Measurements from ENCODE around the gene EHBP1.

EHBP1 gene

GRCh38 chr2:63029058-63029457 is 323.5 kb downstream of the EHBP1 start (continued):
- no peak for TF ChIP-seq ZNF10 (tag by site-specific recombination; IDR thresholded peaks at IDR 0.05)
- no peak for TF ChIP-seq KLF1 (tag by site-specific recombination; IDR thresholded peaks at IDR 0.05)
- no peak for TF ChIP-seq ZNF302 (tag by site-specific recombination; IDR thresholded peaks at IDR 0.05; ENCODE audit: low read depth)
- TF ChIP-seq ZNF23 (tag by site-specific recombination; IDR thresholded peaks at IDR 0.05; ENCODE audit: borderline replicate concordance) = no peak
- TF ChIP-seq ZNF701 (tag by site-specific recombination; IDR thresholded peaks at IDR 0.05) = no peak
- no peak for TF ChIP-seq ZSCAN4 (tag by site-specific recombination; IDR thresholded peaks at IDR 0.05)
- TF ChIP-seq GLIS2 (tag by site-specific recombination; IDR thresholded peaks at IDR 0.05) = no peak

DNA sequence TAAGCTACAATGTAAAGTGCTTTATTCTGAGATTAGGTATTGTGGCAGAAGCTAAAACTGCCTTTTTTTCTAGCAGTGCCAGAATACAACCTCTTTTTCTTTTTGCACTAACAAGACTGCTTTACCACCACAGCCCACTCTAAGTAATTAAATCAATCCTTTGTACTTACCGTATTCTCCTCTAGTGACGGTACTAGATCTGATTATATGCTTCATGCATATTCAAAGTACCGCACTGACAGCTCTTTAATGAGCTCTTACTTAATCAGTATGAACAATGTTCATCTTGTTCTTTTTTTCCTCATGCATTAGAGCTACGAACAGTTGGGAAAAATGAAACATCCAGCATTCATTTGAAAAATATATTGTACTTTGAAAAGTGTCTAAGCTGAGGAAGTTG is 329.0 kb downstream of the EHBP1 start:
- H3K36me3 ChIP-seq (ENCODE audit: control insufficient read depth in 2 of 2, insufficient read depth in 1 of 2, low read length in 2 of 2) = no peaks in the 10 kb centered on the region; a peak in 1 of 3 replicates
- CTCF ChIA-PET = no interaction called here
- H3K4me1 ChIP-seq (ENCODE audit: control insufficient read depth, insufficient read depth, low read length) = no peaks in the 10 kb centered on the region
- H3K9me3 ChIP-seq (ENCODE audit: control insufficient read depth, insufficient read depth, low read depth, low read length) = no peaks in the 10 kb centered on the region
- H3K27ac ChIP-seq (ENCODE audit: extremely low read depth, low read depth, low read length) = no peak overlapping the region
- H3K4me3 ChIP-seq (ENCODE audit: low read depth, low read length) = no peak overlapping the region
- TF ChIP-seq ZNF146 (tag by site-specific recombination; IDR thresholded peaks at IDR 0.05) (no peak), SALL2 (tag by site-specific recombination; IDR thresholded peaks at IDR 0.05; ENCODE audit: borderline replicate concordance) (no peak), MZF1 (tag by site-specific recombination; IDR thresholded peaks at IDR 0.05; ENCODE audit: borderline replicate concordance) (no peak), ZBTB20 (tag by site-specific recombination; IDR thresholded peaks at IDR 0.05) (no peak), WT1 (tag by site-specific recombination; IDR thresholded peaks at IDR 0.05) (no peak), ZFP41 (tag by site-specific recombination; IDR thresholded peaks at IDR 0.05; ENCODE audit: borderline replicate concordance) (no peak), ZNF202 (tag by site-specific recombination; IDR thresholded peaks at IDR 0.05; ENCODE audit: borderline replicate concordance) (no peak)
- POLR2A ChIA-PET = no interaction called here

DNA sequence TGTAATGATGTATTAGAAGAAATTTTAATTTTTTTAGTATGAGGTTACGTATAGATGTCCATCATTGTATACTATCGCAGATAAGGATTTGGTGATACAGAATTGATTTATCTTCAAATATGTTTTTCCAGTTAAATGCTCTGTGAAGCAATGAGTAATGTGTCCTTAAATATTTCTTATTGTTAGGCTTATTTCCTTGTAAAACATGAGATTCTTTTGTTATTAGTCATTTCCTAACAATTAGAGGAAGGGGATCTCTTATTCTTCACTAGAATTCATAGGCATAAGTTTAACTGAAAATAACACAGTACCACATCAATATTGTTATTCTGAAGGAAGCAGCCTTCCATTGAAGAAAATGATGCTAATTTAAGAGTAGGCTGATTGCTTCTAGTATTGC is 329.7 kb downstream of the EHBP1 start:
- Histone ChIP-seq H3K4me1 (ENCODE audit: control insufficient read depth, insufficient read depth, low read length) (no peaks in the 10 kb centered on the region), H3K36me3 (ENCODE audit: control insufficient read depth in 2 of 2, insufficient read depth in 1 of 2, low read length in 2 of 2) (no peaks in the 10 kb centered on the region; a peak in 1 of 3 replicates), H3K27ac (ENCODE audit: extremely low read depth, low read depth, low read length) (no peak overlapping the region), H3K9me3 (ENCODE audit: control insufficient read depth, insufficient read depth, low read depth, low read length) (no peaks in the 10 kb centered on the region), H3K4me3 (ENCODE audit: low read depth, low read length) (no peak overlapping the region)
- TF ChIP-seq ZNF155 (tag by site-specific recombination; IDR thresholded peaks at IDR 0.05) (no peak), ZFP69B (tag by site-specific recombination; IDR thresholded peaks at IDR 0.05) (no peak), SALL2 (tag by site-specific recombination; IDR thresholded peaks at IDR 0.05; ENCODE audit: borderline replicate concordance) (no peak), ZBTB10 (tag by site-specific recombination; IDR thresholded peaks at IDR 0.05) (no peak), PRDM10 (tag by site-specific recombination; IDR thresholded peaks at IDR 0.05) (no peak), SP3 (tag by site-specific recombination; IDR thresholded peaks at IDR 0.05) (no peak), ZNF114 (tag by site-specific recombination; IDR thresholded peaks at IDR 0.05) (no peak), MYNN (tag by site-specific recombination; IDR thresholded peaks at IDR 0.05; ENCODE audit: borderline replicate concordance) (no peak)
- TF ChIP-seq, protein P1, sequence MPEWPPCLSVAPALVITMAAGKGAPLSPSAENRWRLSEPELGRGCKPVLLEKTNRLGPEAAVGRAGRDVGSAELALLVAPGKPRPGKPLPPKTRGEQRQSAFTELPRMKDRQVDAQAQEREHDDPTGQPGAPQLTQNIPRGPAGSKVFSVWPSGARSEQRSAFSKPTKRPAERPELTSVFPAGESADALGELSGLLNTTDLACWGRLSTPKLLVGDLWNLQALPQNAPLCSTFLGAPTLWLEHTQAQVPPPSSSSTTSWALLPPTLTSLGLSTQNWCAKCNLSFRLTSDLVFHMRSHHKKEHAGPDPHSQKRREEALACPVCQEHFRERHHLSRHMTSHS (tag by site-specific recombination; IDR thresholded peaks at IDR 0.05) = no peak
- TF ChIP-seq, protein P2, sequence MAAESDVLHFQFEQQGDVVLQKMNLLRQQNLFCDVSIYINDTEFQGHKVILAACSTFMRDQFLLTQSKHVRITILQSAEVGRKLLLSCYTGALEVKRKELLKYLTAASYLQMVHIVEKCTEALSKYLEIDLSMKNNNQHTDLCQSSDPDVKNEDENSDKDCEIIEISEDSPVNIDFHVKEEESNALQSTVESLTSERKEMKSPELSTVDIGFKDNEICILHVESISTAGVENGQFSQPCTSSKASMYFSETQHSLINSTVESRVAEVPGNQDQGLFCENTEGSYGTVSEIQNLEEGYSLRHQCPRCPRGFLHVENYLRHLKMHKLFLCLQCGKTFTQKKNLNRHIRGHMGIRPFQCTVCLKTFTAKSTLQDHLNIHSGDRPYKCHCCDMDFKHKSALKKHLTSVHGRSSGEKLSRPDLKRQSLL (tag by site-specific recombination; IDR thresholded peaks at IDR 0.05) = no peak
- ChIA-PET CTCF (no interaction called here), POLR2A (interaction anchor here (1.5 kb wide), 1 partner anchor 15 kb away, joined by 4 read pairs; the partner anchor contains the start of gene OTX1)
